Limb (tissue), 2 donors: ENCODE measurements around the gene LY6G6C.
A peak's percentile ranks its signal among the peaks of the same experiment; 100 is the strongest.

Source experiments
- DNase-seq, 2 donors: peaks; one replicate each; pipeline ENCODE4 v3.0.0-alpha.2; 2016; ENCODE audit errors: extremely low spot score in 2 of 2

Gene LY6G6C

DNA sequence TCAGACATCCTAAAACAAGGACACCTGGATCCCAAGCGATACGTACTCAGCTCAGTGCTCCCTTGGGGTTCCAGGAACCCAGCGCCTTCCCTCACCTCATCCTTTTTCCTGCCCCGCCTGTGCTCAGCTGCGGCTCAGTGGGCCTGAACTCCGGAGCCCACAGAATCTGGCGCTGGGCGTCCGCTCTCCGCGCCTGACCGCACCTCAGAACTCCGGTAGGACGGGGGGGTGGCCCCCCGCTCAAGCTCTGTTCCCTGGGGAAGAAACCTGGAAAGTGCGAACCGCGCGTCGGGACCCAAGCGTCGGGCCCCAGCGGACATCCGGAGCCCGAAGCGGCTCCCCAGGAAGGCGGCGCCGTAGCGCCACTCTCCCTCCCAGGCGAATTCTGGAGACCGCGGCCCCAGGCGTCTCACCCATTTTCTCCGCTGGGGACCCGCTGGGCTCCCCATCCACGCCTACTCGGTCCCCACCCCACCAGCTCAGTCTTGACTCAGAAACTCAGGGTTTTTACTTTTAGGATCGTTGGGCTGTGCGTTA, 40.3 kb downstream of the LY6G6C start:
- peak in 1 of 2 donors; percentile 56 for DNase-seq

GRCh38 chr6:31680226-31681134, 41.1 kb downstream of the LY6G6C start, which contains the start of gene LY6G5C:
LY6G5C (minus strand) TSS chr6:31681067; CDS start chr6:31680373, 694 bp downstream.
- DNase-seq: peak; percentile 86 to 92

- no peak for DNase-seq
Measured at GRCh38 chr6:31677955-31678354, 43.6 kb downstream of the LY6G6C start.

DNA sequence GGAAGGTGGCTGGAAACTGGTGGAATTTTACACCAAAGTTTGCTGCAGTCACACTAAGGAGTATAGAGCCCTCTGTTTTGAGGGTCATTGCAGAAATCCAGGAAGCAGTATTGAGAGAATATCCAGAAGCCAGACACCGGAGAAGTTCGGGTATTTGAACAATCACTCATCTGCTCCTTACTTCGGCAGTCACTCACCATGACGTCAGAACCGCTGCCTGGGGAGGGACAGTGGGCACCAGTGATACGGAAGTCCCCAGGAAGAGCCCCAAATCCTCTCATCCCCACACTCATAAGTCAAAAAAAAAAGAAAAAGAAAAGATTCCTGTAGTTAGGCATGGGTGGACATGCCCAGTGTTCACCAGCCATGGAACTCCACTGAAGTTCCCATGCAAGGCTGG, 44.6 kb downstream of the LY6G6C start:
- no peak for DNase-seq

GRCh38 chr6:31676322-31676903, 45.1 kb downstream of the LY6G6C start:
- no peak for DNase-seq

- DNase-seq: no peak
Measured at GRCh38 chr6:31669676-31670075, 51.9 kb downstream of the LY6G6C start, which contains the start of gene LY6G5B. LY6G5B (plus strand) TSS chr6:31669976; CDS start chr6:31670951, 975 bp downstream.
